Mucosa of rectum (tissue), 2 donors: Measurements from ENCODE around the gene LYPD8.

Source experiments
- H3K27ac ChIP-seq, 2 donors: one replicate each; pipeline ENCODE4 v1.7.0; 2013; ENCODE audit warnings: inconsistent platforms in 2 of 2, low read depth in 2 of 2, low read length in 2 of 2
- H3K27me3 ChIP-seq, 2 donors: one replicate each; pipeline ENCODE4 v1.7.0; 2013; ENCODE audit warnings: low read length in 2 of 2; ENCODE audit not compliant: control insufficient read depth in 2 of 2, insufficient read depth in 2 of 2
- H3K36me3 ChIP-seq, 2 donors: one replicate each; pipeline ENCODE4 v1.7.0; 2013; ENCODE audit warnings: low read length in 2 of 2; ENCODE audit not compliant: control insufficient read depth in 2 of 2, insufficient read depth in 2 of 2
- H3K4me1 ChIP-seq, 2 donors: one replicate each; pipeline ENCODE4 v1.7.0; 2013; ENCODE audit warnings: low read length in 2 of 2, mild to moderate bottlenecking in 1 of 2; ENCODE audit not compliant: control insufficient read depth in 2 of 2, insufficient read depth in 2 of 2
- H3K4me3 ChIP-seq, 2 donors: one replicate each; pipeline ENCODE4 v1.7.0; 2013; ENCODE audit warnings: low read length in 2 of 2
- H3K9ac ChIP-seq, 2 donors: one replicate each; pipeline ENCODE4 v1.7.0; 2013; ENCODE audit warnings: low read length in 2 of 2, low read depth in 1 of 2, mild to moderate bottlenecking in 1 of 2
- H3K9me3 ChIP-seq, 2 donors: one replicate each; pipeline ENCODE4 v1.7.0; 2013; ENCODE audit warnings: low read length in 2 of 2; ENCODE audit not compliant: control insufficient read depth in 2 of 2
- donor health status: healthy.
- donor health status: Normal muscosa, but diverticular disease.

The LYPD8 gene

DNA sequence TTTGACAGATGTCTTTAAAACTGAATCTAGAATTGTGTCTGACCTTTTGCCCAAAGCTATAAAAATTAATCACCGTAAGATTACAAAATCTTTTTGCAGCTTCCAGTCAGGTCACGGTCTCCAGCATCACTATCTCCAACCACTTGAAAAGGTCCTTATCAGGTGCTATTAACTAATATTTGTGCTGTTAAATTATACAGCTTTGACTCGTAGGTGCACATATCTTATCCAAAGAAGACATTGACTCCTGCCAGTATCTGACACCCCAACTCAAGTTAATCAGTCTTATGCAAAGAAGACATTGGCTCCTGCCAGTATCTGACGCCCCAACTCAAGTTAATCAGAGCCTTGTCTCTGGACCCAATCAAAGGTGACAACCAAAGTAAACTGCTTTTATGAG, 19.9 kb upstream of the LYPD8 start:
- Histone ChIP-seq H3K4me3 (no peak overlapping the region), H3K4me1 (peaks cover 0 to 2% of the 10 kb centered on the region in 2 donors)

DNA sequence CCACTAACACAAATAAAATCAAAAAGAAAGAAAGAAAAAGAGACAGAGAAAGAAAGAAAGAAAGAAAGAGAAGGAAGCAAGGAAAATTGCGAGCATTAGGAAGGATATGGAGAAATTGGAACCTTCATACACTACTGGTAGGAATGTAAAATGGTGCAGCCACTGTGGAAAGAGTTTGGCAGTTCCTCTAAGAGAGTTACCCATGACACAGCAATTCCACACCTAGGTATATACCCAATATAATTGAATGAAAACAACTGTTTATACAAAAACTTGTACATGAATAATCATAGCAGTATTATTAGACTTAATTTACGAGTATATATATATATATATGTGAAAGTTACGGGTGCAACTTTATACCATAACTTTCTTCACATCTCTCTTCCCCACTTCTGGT, 4.1 kb upstream of the LYPD8 start:
- no peak overlapping the region for H3K9ac ChIP-seq
- no peak overlapping the region for H3K4me3 ChIP-seq
- no peak overlapping the region for H3K27ac ChIP-seq
- H3K27me3 ChIP-seq: no peaks in the 10 kb centered on the region
- peaks cover 9 to 29% of the 10 kb centered on the region in 2 donors for H3K4me1 ChIP-seq
- no peaks in the 10 kb centered on the region for H3K9me3 ChIP-seq
- H3K36me3 ChIP-seq: no peaks in the 10 kb centered on the region

More for the DNA sequence above, 19.9 kb upstream of the LYPD8 start:
- Histone ChIP-seq H3K9me3 (no peaks in the 10 kb centered on the region), H3K27me3 (no peaks in the 10 kb centered on the region), H3K9ac (no peak overlapping the region), H3K27ac (no peak overlapping the region), H3K36me3 (no peaks in the 10 kb centered on the region)

GRCh38 chr1:248758352-248758751, 2.8 kb upstream of the LYPD8 start:
- H3K27me3 ChIP-seq: no peaks in the 10 kb centered on the region
- H3K9me3 ChIP-seq: no peaks in the 10 kb centered on the region
- peak overlapping the region; percentile 58 to 72 for H3K27ac ChIP-seq
- peak overlapping the region in 1 of 2 donors; percentile 2 for H3K4me3 ChIP-seq
- no peaks in the 10 kb centered on the region for H3K36me3 ChIP-seq
- H3K4me1 ChIP-seq: peaks cover 9 to 29% of the 10 kb centered on the region in 2 donors
- H3K9ac ChIP-seq: no peak overlapping the region

GRCh38 chr1:248757784-248758195, 2.2 kb upstream of the LYPD8 start:
- peaks cover 9 to 29% of the 10 kb centered on the region in 2 donors for H3K4me1 ChIP-seq
- no peaks in the 10 kb centered on the region for H3K9me3 ChIP-seq
- no peaks in the 10 kb centered on the region for H3K27me3 ChIP-seq
- peak overlapping the region; percentile 2 to 18 for H3K4me3 ChIP-seq
- H3K9ac ChIP-seq: no peak overlapping the region
- peak overlapping the region; percentile 58 to 72 for H3K27ac ChIP-seq
- no peaks in the 10 kb centered on the region for H3K36me3 ChIP-seq

GRCh38 chr1:248756636-248757035, 1.1 kb upstream of the LYPD8 start:
- H3K4me3 ChIP-seq: peak overlapping the region in 1 of 2 donors; percentile 2
- no peaks in the 10 kb centered on the region for H3K27me3 ChIP-seq
- H3K9ac ChIP-seq: no peak overlapping the region
- no peaks in the 10 kb centered on the region for H3K9me3 ChIP-seq
- peak overlapping the region; percentile 58 to 72 for H3K27ac ChIP-seq
- H3K4me1 ChIP-seq: peaks cover 9 to 29% of the 10 kb centered on the region in 2 donors
- no peaks in the 10 kb centered on the region for H3K36me3 ChIP-seq

DNA sequence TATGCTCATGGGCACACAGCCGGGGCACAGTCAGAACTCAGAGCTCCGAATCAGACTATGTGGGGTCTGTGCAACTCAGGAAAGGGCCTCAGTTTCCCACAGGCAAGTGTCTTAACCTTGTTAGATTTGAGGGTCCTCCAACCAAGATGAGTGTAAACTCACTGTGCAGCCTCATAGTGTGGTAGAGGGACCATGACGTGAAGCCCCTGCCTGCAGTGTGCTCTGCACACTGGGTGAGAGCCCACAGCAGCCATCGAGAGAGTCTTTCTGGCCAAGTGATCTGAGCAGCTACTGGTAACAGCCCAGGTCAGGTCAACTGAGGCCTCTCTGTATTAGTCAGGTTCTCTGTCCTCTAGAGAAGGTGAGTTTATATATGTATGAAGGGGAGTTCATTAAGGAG, 592 bp upstream of the LYPD8 start:
- Histone ChIP-seq H3K27me3 (no peaks in the 10 kb centered on the region), H3K4me3 (no peak overlapping the region), H3K36me3 (no peaks in the 10 kb centered on the region), H3K4me1 (peaks cover 9 to 29% of the 10 kb centered on the region in 2 donors), H3K9me3 (no peaks in the 10 kb centered on the region), H3K9ac (no peak overlapping the region), H3K27ac (peak overlapping the region; percentile 24 to 73)

GRCh38 chr1:248753708-248754280, 1.8 kb downstream of the LYPD8 start:
- no peak overlapping the region for H3K27ac ChIP-seq
- H3K4me3 ChIP-seq: peak overlapping the region; percentile 56 to 59
- peaks cover 9 to 27% of the 10 kb centered on the region in 2 donors for H3K4me1 ChIP-seq
- no peaks in the 10 kb centered on the region for H3K27me3 ChIP-seq
- H3K36me3 ChIP-seq: no peaks in the 10 kb centered on the region
- peak overlapping the region in 1 of 2 donors; percentile 21 for H3K9ac ChIP-seq
- H3K9me3 ChIP-seq: no peaks in the 10 kb centered on the region

- peak overlapping the region in 1 of 2 donors; percentile 0 for H3K27ac ChIP-seq
- H3K4me1 ChIP-seq: peaks cover 9 to 21% of the 10 kb centered on the region in 2 donors
- H3K4me3 ChIP-seq: peak overlapping the region in 1 of 2 donors; percentile 56
- H3K9me3 ChIP-seq: no peaks in the 10 kb centered on the region
- H3K36me3 ChIP-seq: no peaks in the 10 kb centered on the region
- H3K27me3 ChIP-seq: no peaks in the 10 kb centered on the region
- H3K9ac ChIP-seq: peak overlapping the region in 1 of 2 donors; percentile 28
These were observed 2.4 kb downstream of the LYPD8 start for GRCh38 chr1:248753029-248753594.

DNA sequence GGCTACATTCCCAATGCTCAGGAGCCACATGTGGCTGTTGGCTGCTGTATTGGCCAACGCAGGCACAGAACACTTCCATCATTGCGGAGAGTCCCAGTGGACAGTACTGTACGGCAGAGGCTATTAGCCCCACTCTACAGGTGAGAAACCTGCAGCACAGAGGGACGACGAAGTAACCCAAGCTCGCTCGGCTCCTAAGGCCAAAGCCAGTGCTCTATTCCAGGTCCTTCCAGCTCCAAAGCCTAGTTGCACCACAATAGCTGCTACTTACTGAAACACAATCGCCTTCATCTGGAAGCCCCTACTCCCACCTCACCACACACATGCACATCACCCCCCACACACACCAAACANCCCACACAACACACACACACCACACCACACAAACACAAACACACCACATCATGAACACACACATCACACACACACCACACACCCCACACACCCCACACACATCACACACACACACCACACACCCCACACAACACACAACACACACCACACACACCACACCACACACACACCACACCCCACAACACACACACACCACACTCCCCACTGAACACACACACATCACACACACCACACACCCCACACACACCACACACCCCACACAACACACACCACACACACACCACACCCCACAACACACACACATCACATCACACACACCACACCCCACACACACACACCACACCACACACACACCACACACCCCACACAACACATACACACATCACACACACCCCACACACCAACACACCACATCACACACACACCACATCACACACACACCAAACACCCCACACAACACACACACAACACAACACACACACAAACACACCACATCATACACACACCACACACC, 3.2 kb downstream of the LYPD8 start:
- peak overlapping the region in 1 of 2 donors; percentile 11 for H3K9ac ChIP-seq

DNA sequence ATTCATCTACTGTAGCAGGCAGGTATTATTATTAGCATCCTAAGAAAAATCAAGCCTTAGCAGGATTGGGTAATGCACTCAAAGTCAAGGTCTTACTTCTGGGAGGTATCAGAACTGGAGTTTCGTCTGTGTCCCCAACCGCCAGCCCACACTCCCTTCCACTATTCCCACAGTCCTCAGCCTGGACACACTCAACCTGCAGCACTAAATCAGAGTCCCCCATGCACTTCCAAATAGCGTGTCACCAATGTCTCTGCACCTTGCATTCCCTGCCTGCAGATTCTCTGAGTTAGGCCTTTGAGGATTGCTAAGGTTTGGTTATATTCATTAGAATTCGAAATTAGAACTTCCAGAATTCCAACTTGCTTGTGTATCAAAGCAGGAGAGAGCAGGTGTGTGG, 3.9 kb downstream of the LYPD8 start:
- no peaks in the 10 kb centered on the region for H3K27me3 ChIP-seq
- H3K36me3 ChIP-seq: no peaks in the 10 kb centered on the region
- no peaks in the 10 kb centered on the region for H3K9me3 ChIP-seq
- peaks cover 4 to 9% of the 10 kb centered on the region in 2 donors for H3K4me1 ChIP-seq
- H3K9ac ChIP-seq: no peak overlapping the region
- no peak overlapping the region for H3K4me3 ChIP-seq
- no peak overlapping the region for H3K27ac ChIP-seq

More for the DNA sequence above, 3.2 kb downstream of the LYPD8 start:
- Histone ChIP-seq H3K27ac (peak overlapping the region in 1 of 2 donors; percentile 0), H3K4me1 (peaks cover 9 to 17% of the 10 kb centered on the region in 2 donors), H3K4me3 (no peak overlapping the region), H3K27me3 (no peaks in the 10 kb centered on the region), H3K9me3 (no peaks in the 10 kb centered on the region), H3K36me3 (no peaks in the 10 kb centered on the region)
